Ureter (tissue), 1 donor: ENCODE measurements around the gene RPTOR. TPM values are rescaled to one million over a fixed set of nuclear protein-coding genes. Genes with fewer than 3 reads are reported as not detected.
"Not testable (repeated sequence)": the region's sequence is repeated elsewhere in the genome, so short reads cannot be mapped to it uniquely, and the experiment has no call there.

Experiments
- DNase-seq: peaks from one replicate; pipeline ENCODE4 v3.0.0-alpha.2; 2020; ENCODE audit warnings: low spot score
- total RNA-seq: library from RNA; stranded (reverse); gene quantifications from one replicate; pipeline ENCODE4 v1.2.4, GENCODE V29; 2023
- donor health status: DM: yes; HTN: yes; CAD: no.

Gene RPTOR
- total RNA-seq, 1 donor from 2014 or later = 64.2 TPM

GRCh38 chr17:80797222-80797621 is 252.6 kb downstream of the RPTOR start:
- DNase-seq = not testable (repeated sequence)

GRCh38 chr17:80797741-80798594 is 253.3 kb downstream of the RPTOR start:
- DNase-seq = no peak

- DNase-seq = no peak
These were observed 254.2 kb downstream of the RPTOR start for GRCh38 chr17:80798595-80799537.

DNA sequence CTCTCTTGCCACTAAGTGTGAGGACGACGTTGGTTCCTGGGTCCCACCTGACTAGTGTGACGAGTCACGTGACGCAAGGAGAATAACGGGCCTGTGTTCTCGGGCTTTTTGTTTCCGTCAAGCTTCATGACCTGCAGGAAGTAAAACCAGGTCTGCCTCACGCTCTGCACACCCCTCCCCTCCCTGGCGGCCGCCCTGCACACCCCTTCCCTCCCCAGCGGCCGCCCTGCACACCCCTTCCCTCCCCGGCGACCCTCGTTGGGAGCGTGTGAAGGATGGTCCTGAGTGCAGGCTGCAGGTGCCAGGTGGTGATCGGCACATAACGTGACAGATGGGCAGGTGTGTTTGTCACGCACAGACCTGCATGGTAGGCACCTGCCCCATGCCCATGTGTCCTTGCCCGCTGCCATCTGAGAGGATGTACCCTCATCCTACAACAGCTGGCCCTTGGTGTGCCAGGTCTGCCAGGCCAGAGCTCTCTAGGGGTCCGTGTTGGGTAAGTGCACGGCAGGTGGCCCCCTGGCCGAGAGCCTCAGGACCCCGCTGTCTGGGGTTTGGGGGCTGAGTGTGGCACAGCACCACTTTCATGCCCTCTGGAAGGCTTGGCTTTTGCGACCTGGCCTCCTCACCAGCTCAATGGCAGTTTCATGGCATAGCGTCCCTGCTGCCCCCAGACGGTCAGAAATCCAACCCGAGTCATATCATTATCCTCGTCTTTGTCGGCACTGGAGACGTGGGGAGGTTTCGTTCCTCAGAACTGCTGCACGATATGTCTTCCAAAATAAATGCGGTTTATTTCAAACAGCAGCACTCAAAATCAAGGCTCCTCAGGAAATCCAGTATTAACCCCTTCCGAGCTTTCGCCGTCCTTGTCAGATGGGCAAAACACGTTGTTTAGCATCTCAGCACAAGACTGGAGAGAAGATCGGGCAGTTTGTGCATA is 255.2 kb downstream of the RPTOR start:
- no peak for DNase-seq

GRCh38 chr17:80800481-80801391 is 256.1 kb downstream of the RPTOR start:
- no peak for DNase-seq

DNA sequence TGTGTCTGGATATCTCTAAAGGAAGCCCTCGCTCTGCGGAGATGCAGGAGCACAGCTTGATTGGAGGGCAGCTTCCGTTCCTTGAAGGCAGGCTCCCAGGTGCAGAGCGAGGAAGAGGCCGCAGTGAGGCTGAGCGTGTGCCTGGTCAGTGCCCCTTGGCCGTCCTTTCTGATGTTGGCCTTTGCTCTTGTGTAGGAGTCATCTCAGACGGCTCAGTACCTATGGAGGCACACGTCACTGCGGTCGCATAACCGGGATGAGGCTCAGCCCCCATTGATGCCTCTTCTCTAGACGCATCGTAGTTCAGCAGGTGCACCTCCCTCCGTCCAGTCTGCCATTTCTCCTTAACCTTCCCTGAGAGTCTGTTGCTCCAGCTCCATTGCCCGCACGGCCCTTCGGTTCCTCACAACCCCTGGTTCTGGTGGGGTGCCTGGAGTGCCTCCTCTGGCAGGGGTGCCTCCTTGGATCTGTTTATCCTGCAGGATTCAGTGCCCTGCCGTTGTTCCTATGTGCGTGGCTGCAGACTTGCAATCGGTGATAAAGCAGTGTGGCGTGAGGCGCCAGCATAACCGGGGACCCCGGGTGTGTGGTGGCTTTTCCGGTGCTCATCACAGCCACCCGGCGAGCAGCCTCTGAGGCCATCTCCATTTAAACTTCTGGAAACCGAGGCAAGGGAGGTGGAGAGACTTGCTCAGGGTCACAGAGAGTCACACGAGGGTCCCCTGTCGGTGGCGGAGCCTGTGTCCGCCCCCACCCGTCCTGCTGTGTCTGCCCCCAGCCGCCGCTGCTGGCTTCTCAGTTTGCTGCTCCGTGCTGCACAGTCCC is 258.2 kb downstream of the RPTOR start:
- DNase-seq = no peak

- DNase-seq = no peak
These were observed 259.1 kb downstream of the RPTOR start for GRCh38 chr17:80803451-80804428.

- no peak for DNase-seq
These were observed 259.8 kb downstream of the RPTOR start for GRCh38 chr17:80804466-80804865.

- no peak for DNase-seq
These were observed 260.6 kb downstream of the RPTOR start for GRCh38 chr17:80805032-80805751.

DNA sequence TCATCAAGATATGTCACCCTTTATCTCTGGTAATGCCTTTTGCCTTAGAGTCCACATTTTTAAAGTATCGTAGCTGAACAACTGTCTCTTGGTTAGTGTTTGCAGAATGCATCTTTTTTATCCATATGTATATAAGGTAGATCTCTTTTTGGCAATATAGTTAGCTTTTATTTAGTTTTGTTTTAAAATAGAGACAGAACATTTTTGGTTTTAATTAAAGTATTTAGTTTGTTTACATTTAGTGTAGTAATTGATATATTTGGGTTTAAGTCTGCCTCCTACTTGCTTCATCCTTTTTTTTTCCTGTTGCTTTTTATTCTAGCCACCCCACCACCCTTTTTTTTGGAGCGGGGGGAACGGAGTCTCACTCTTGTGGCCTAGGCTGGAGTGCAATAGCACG is 262.4 kb downstream of the RPTOR start:
- no peak for DNase-seq

DNA sequence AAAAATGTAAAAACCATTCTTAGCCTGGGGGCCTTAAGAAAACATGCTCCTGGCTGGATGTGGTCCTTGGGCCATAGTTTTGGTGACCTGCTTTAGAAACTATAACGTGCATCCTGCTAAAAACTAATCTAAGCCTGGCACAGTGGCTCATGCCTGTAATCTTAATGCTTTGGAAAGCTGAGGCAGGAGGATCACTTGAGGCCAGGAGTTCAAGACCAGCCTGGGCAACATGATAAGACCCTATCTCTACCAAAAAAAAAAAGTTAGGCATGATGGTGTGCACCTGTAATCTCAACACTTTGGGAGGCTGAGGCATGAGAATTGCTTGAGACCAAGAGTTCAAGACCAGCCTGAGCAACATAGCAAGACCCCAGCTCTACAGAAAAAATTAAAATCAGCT is 263.2 kb downstream of the RPTOR start:
- no peak for DNase-seq

DNA sequence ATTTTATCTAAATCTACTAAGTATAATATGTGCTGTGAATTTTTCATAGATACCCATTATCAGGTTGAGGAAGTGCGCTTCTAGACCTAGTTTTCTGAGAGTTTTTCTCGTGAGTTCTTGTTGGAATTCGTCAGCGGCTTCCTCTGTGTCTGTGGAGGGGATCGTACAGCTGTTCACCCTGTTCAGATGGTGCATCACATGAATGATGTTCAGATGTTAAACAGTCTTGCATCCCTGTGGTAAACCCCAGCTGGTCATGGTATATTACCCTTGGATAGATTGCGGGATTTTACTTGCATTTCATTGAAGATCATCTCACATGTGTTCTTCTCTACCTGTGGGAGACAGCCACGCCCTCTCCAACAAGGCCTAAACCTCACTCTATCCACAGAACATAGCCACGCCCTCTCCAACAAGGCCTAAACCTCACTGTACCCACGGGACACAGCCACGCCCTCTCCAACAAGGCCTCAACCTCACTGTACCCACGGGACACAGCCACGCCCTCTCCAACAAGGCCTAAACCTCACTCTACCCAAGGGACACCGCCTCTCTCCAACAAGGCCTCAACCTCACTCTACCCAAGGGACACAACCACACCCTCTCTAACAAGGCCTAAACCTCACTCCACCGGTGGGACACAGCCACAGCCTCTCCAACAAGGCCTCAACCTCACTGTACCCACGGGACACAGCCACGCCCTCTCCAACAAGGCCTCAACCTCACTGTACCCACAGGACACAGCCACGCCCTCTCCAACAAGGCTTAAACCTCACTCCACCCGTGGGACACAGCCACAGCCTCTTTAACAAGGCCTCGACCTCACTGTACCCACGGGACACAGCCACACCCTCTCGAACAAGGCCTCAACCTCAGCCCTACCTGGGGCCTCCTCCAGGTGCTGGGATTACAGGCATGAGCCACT is 266.8 kb downstream of the RPTOR start:
- DNase-seq = no peak

GRCh38 chr17:80812362-80813088 is 267.9 kb downstream of the RPTOR start:
- no peak for DNase-seq

DNA sequence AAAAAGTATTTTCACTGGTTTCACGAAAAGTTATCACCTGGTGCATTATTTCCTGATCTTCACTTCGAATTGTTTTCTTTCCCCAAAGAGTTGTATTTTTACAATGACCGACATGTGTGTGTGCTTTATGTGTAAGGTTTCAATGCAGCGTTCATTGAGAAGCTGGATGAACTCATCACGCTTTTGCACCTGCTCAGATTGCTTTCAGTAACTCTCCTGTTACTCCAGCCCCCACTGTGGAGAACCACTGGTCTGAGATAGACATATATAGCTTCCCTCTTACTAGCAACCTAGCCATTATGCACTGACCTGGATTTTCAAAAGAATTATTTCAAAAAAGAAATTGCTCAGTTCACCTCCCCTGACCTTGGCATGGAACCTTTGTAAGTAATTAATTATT is 268.7 kb downstream of the RPTOR start:
- DNase-seq = no peak

DNA sequence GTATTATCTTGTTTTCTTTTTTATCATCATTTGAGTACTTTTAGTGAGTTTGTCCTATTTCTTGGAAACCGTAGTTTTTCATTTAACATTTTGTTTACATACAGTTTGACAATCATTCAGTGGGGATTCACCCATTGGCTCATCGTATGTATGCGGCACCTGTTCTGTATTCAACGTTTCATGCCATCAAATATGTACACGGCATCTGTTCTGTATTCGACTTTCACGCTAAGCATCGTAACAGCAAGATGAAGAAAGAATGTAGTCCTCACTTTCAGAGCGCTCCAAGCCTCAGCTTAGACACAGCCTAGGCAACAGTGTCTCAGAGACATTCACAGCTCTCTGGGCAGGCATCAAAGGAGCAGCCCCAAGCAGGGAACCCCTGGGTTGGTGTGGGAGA is 269.9 kb downstream of the RPTOR start:
- DNase-seq = no peak

GRCh38 chr17:80815151-80815681 is 270.6 kb downstream of the RPTOR start:
- no peak for DNase-seq
